SK-N-SH treated with all-trans-retinoic acid at 6 μM for 48 hours (cell line): Measurements from ENCODE around the gene CEP295NL.

ENCODE experiments used
- ATAC-seq: fragments of 200-7000 bp; cut with Tn5 transposase; 3 replicates; pipeline ENCODE4 v1.9.1; 2020; ENCODE audit warnings: mild to moderate bottlenecking, moderate library complexity
- ARNTL ChIP-seq: fragments of 450-650 bp; formaldehyde crosslinking; IDR thresholded peaks from 2 replicates; pipeline ENCODE4 v1.5.0; 2020; ENCODE audit warnings: low read depth, mild to moderate bottlenecking, moderate library complexity, borderline replicate concordance
- BACH2 ChIP-seq: fragments of 250-450 bp; sonication (Bioruptor Pico); IDR thresholded peaks from 2 replicates; pipeline ENCODE4 v1.9.0; 2021; ENCODE audit warnings: mild to moderate bottlenecking, borderline replicate concordance
- CSDC2 ChIP-seq: fragments of 250-450 bp; sonication (Bioruptor Pico); IDR thresholded peaks from 2 replicates; pipeline ENCODE4 v1.5.0; 2020; ENCODE audit warnings: mild to moderate bottlenecking, moderate library complexity
- ESRRG ChIP-seq: fragments of 250-450 bp; sonication (Bioruptor Pico); IDR thresholded peaks from 2 replicates; pipeline ENCODE4 v1.6.1; 2021; ENCODE audit warnings: mild to moderate bottlenecking
- GLIS3 ChIP-seq: fragments of 250-450 bp; sonication (Bioruptor Pico); IDR thresholded peaks from 2 replicates; pipeline ENCODE4 v1.5.0; 2020; ENCODE audit warnings: mild to moderate bottlenecking, moderate library complexity
- ISL1 ChIP-seq: fragments of 250-450 bp; sonication (Bioruptor Pico); IDR thresholded peaks from 2 replicates; pipeline ENCODE4 v2.1.2; 2022; ENCODE audit warnings: mild to moderate bottlenecking, moderate library complexity
- OSR1 ChIP-seq: fragments of 250-450 bp; sonication (Bioruptor Pico); IDR thresholded peaks from 2 replicates; pipeline ENCODE4 v1.8.0; 2022; ENCODE audit warnings: moderate library complexity, mild to moderate bottlenecking, inconsistent platforms
- POU6F1 ChIP-seq: fragments of 250-450 bp; sonication (Bioruptor Pico); IDR thresholded peaks from 2 replicates; pipeline ENCODE4 v1.8.0; 2021; ENCODE audit warnings: low read depth, mild to moderate bottlenecking, moderate library complexity, borderline replicate concordance
- RARB ChIP-seq: fragments of 250-450 bp; sonication (Bioruptor Pico); IDR thresholded peaks from 2 replicates; pipeline ENCODE4 v1.8.0; 2021; ENCODE audit warnings: mild to moderate bottlenecking, moderate library complexity
- SNAI2 ChIP-seq: fragments of 250-450 bp; sonication (Bioruptor Pico); IDR thresholded peaks from 2 replicates; pipeline ENCODE4 v1.5.0; 2020; ENCODE audit warnings: mild to moderate bottlenecking, moderate library complexity
- TCF4 ChIP-seq: fragments of 250-450 bp; sonication (Bioruptor Pico); IDR thresholded peaks from 2 replicates; pipeline ENCODE4 v1.8.0; 2021; ENCODE audit warnings: mild to moderate bottlenecking, moderate library complexity, borderline replicate concordance
- TOX ChIP-seq: fragments of 250-450 bp; sonication (Bioruptor Pico); IDR thresholded peaks from 2 replicates; pipeline ENCODE4 v1.8.0; 2021; ENCODE audit warnings: mild to moderate bottlenecking, moderate library complexity, borderline replicate concordance
- TSHZ2 ChIP-seq: fragments of 250-450 bp; sonication (Bioruptor Pico); IDR thresholded peaks from 2 replicates; pipeline ENCODE4 v1.5.0; 2020; ENCODE audit warnings: mild to moderate bottlenecking, moderate library complexity
- ZC3H10 ChIP-seq: fragments of 250-450 bp; sonication (Bioruptor Pico); IDR thresholded peaks from 2 replicates; pipeline ENCODE4 v1.5.1; 2021; ENCODE audit warnings: mild to moderate bottlenecking, moderate library complexity
- ZFP3 ChIP-seq: fragments of 250-450 bp; sonication (Bioruptor Pico); IDR thresholded peaks from 2 replicates; pipeline ENCODE4 v1.5.0; 2020; ENCODE audit warnings: mild to moderate bottlenecking, moderate library complexity
- ZFP30 ChIP-seq: fragments of 450-650 bp; formaldehyde crosslinking; IDR thresholded peaks from 2 replicates; pipeline ENCODE4 v1.5.0; 2022; ENCODE audit warnings: mild to moderate bottlenecking, moderate library complexity
- ZNF565 ChIP-seq: fragments of 450-650 bp; formaldehyde crosslinking; conservative IDR thresholded peaks from 2 replicates; pipeline ENCODE4 v1.5.0; 2020; ENCODE audit warnings: low read depth, mild to moderate bottlenecking, moderate library complexity
- ZNF70 ChIP-seq: fragments of 450-650 bp; formaldehyde crosslinking; IDR thresholded peaks from 2 replicates; pipeline ENCODE4 v1.5.0; 2020; ENCODE audit warnings: mild to moderate bottlenecking, moderate library complexity
- ZNF8 ChIP-seq: fragments of 450-650 bp; formaldehyde crosslinking; IDR thresholded peaks from 2 replicates; pipeline ENCODE4 v1.5.0; 2020; ENCODE audit warnings: mild to moderate bottlenecking, moderate library complexity
- TF ChIP-seq, protein P1 (sequence below): fragments of 250-450 bp; sonication (Bioruptor Pico); IDR thresholded peaks from 2 replicates; pipeline ENCODE4 v1.8.0; 2020; ENCODE audit warnings: mild to moderate bottlenecking, moderate library complexity, borderline replicate concordance
- TF ChIP-seq, protein P2 (sequence below): fragments of 250-450 bp; sonication (Bioruptor Pico); IDR thresholded peaks from 2 replicates; pipeline ENCODE4 v1.5.1; 2021; ENCODE audit warnings: mild to moderate bottlenecking, moderate library complexity

The CEP295NL gene

GRCh38 chr17:78876094-78876597 lies 26.9 kb downstream of the CEP295NL start:
- TF ChIP-seq TSHZ2 (CRISPR knock-in tag) = no peak
- 0 out of 2 replicates have a peak, but pooled peaks have one; percentile 10 for TF ChIP-seq ISL1
- TF ChIP-seq, all 23 proteins: peak for 1
- ATAC-seq = no peak

GRCh38 chr17:78875363-78876093 lies 27.5 kb downstream of the CEP295NL start:
- peak; percentile 65 for ATAC-seq
- TF ChIP-seq, protein P1, sequence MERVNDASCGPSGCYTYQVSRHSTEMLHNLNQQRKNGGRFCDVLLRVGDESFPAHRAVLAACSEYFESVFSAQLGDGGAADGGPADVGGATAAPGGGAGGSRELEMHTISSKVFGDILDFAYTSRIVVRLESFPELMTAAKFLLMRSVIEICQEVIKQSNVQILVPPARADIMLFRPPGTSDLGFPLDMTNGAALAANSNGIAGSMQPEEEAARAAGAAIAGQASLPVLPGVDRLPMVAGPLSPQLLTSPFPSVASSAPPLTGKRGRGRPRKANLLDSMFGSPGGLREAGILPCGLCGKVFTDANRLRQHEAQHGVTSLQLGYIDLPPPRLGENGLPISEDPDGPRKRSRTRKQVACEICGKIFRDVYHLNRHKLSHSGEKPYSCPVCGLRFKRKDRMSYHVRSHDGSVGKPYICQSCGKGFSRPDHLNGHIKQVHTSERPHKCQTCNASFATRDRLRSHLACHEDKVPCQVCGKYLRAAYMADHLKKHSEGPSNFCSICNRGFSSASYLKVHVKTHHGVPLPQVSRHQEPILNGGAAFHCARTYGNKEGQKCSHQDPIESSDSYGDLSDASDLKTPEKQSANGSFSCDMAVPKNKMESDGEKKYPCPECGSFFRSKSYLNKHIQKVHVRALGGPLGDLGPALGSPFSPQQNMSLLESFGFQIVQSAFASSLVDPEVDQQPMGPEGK (CRISPR knock-in tag) = peak; percentile 11; the same call in 1 of the 2 replicates
- TF ChIP-seq POU6F1 (no peak), CSDC2 (no peak), ZNF565 (0 out of 2 replicates have a peak, but pooled peaks have one; percentile 44), ZFP3 (CRISPR knock-in tag) (peak; percentile 78; the same call in 1 of the 2 replicates)

DNA sequence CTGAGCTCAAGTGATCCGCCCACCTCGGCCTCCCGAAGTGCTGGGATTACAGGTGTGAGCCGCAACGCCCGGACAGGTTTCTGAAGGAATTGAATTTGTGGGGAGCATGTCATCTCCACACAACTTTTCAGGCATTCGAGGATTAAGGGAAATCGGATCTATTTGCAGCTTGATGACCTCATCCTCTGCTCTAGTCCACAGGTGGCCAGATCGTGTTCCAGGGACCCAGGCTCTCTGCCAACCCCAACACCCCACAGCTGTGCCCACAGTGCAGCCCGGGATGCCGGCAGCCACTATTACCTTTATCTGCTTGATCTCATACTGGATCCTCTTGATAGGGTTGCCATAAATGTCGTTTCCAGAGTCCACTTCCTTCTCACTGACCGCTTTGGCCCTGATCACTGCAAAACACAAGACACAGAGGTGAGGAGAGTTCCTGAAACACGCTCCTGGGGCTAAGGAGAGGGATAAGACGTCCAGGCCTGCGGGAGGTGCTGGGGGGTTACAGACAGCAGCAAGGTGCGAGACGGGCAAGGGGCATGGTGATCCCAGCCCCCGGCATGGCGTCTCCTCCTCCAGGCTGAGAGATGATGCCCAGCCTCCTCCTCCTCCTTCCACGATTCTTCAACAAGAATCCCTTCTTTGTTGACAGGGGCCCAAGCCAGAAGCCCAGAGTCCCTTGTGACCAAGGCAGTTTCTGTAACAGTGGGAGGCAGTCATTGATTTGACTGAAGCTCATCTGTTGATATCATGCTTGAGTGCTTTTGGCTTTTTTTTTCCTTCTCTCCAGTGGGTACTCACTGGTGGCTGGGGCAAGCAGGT lies 29.3 kb downstream of the CEP295NL start:
- ATAC-seq = peak; percentile 70
- TF ChIP-seq ARNTL (CRISPR knock-in tag) = no peak
- 0 out of 2 replicates have a peak, but pooled peaks have one; percentile 15 for TF ChIP-seq ZNF8 (CRISPR knock-in tag)
- TF ChIP-seq, protein P1 (CRISPR knock-in tag) = no peak
- TF ChIP-seq, protein P2, sequence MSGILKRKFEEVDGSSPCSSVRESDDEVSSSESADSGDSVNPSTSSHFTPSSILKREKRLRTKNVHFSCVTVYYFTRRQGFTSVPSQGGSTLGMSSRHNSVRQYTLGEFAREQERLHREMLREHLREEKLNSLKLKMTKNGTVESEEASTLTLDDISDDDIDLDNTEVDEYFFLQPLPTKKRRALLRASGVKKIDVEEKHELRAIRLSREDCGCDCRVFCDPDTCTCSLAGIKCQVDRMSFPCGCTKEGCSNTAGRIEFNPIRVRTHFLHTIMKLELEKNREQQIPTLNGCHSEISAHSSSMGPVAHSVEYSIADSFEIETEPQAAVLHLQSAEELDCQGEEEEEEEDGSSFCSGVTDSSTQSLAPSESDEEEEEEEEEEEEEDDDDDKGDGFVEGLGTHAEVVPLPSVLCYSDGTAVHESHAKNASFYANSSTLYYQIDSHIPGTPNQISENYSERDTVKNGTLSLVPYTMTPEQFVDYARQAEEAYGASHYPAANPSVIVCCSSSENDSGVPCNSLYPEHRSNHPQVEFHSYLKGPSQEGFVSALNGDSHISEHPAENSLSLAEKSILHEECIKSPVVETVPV = no peak
- TF ChIP-seq RARB (CRISPR knock-in tag) = no peak
- TF ChIP-seq ZFP30 (CRISPR knock-in tag) = no peak
- TF ChIP-seq GLIS3 = no peak
- no peak for TF ChIP-seq BACH2
- TF ChIP-seq SNAI2 (CRISPR knock-in tag) = no peak
- no peak for TF ChIP-seq ZNF70 (CRISPR knock-in tag)
- TF ChIP-seq ESRRG (CRISPR knock-in tag) = no peak
- no peak for TF ChIP-seq TOX (CRISPR knock-in tag)
- no peak for TF ChIP-seq ZNF565
- no peak for TF ChIP-seq ISL1
- TF ChIP-seq ZC3H10 (CRISPR knock-in tag) = no peak
- peak; percentile 65; the same call in 1 of the 2 replicates for TF ChIP-seq TCF4 (CRISPR knock-in tag)
- no peak for TF ChIP-seq OSR1 (CRISPR knock-in tag)
- peak; percentile 86 for TF ChIP-seq TSHZ2 (CRISPR knock-in tag)
- TF ChIP-seq CSDC2 = no peak
- TF ChIP-seq POU6F1 = no peak
